Keratinocyte (primary cell): Measurements from ENCODE around the gene TPGS2. TPM values are rescaled to one million over a fixed set of nuclear protein-coding genes. Genes with fewer than 3 reads are reported as not detected.

Experiments used
- DNase-seq: peaks from one replicate; pipeline ENCODE4 v3.0.0-alpha.2; 2011; ENCODE audit warnings: low read depth, missing footprints, low spot score
- FAIRE-seq: peaks from 2 replicates; lab custom pipeline; 2011; peaks lifted over from hg19 to GRCh38; lab: Jason Lieb, UNC
- H2AFZ ChIP-seq: 2 replicates; pipeline ENCODE4 v1.6.0; 2012; ENCODE audit warnings: low read length, control low read depth, inconsistent platforms; ENCODE audit not compliant: control insufficient read depth
- H3K27ac ChIP-seq: 2 replicates; pipeline ENCODE4 v1.5.1; 2011; ENCODE audit warnings: low read length; ENCODE audit not compliant: control insufficient read depth, insufficient read depth
- H3K27me3 ChIP-seq: 3 replicates; pipeline ENCODE4 v1.6.0; 2011; ENCODE audit warnings: low read length; ENCODE audit not compliant: control insufficient read depth, insufficient read depth; ENCODE audit errors: extremely low read depth
- H3K36me3 ChIP-seq, 2 experiments: 2 replicates in 1 of 2; 3 replicates in 1 of 2; pipeline ENCODE4 v1.5.1; 2011; ENCODE audit warnings: low read length in 2 of 2, mild to moderate bottlenecking in 1 of 2; ENCODE audit not compliant: control insufficient read depth in 2 of 2, insufficient read depth in 2 of 2; ENCODE audit errors: extremely low read depth in 1 of 2
- H3K4me1 ChIP-seq: 3 replicates; pipeline ENCODE4 v1.5.1; 2011; ENCODE audit warnings: low read length; ENCODE audit not compliant: control insufficient read depth, insufficient read depth; ENCODE audit errors: extremely low read depth
- H3K4me2 ChIP-seq: 3 replicates; pipeline ENCODE4 v1.6.0; 2011; ENCODE audit warnings: low read depth, low read length; ENCODE audit not compliant: control insufficient read depth, insufficient read depth; ENCODE audit errors: extremely low read depth
- H3K4me3 ChIP-seq, 3 experiments: fragments of 200-600 bp in 1 of 3; sonication (generic) in 1 of 3; 2 replicates in 2 of 3; 3 replicates in 1 of 3; pipeline ENCODE4 v1.5.1; 2011 to 2016; ENCODE audit warnings: low read length in 3 of 3, mild to moderate bottlenecking in 3 of 3, control low read depth in 2 of 3, inconsistent platforms in 1 of 3, low read depth in 1 of 3, mixed read lengths in 1 of 3, mixed run types in 1 of 3, moderate library complexity in 1 of 3; ENCODE audit not compliant: control insufficient read depth in 2 of 3, insufficient read depth in 2 of 3; ENCODE audit errors: extremely low read depth in 1 of 3
- H3K79me2 ChIP-seq: 2 replicates; pipeline ENCODE4 v1.6.0; 2012; ENCODE audit warnings: low read length; ENCODE audit not compliant: control insufficient read depth, insufficient read depth
- H3K9ac ChIP-seq: 3 replicates; pipeline ENCODE4 v1.6.0; 2011; ENCODE audit warnings: low read length; ENCODE audit not compliant: control insufficient read depth, insufficient read depth; ENCODE audit errors: extremely low read depth
- H3K9me1 ChIP-seq: 3 replicates; pipeline ENCODE4 v1.6.0; 2011; ENCODE audit warnings: low read length; ENCODE audit not compliant: control insufficient read depth, insufficient read depth; ENCODE audit errors: extremely low read depth
- H3K9me3 ChIP-seq: 2 replicates; pipeline ENCODE4 v1.5.1; 2012; ENCODE audit warnings: low read depth, low read length; ENCODE audit not compliant: control insufficient read depth
- H4K20me1 ChIP-seq: 3 replicates; pipeline ENCODE4 v1.6.0; 2011; ENCODE audit warnings: low read length; ENCODE audit not compliant: control insufficient read depth, insufficient read depth; ENCODE audit errors: extremely low read depth
- EZH2 ChIP-seq: IDR thresholded peaks from one replicate; pipeline ENCODE4 v1.6.1; 2012; ENCODE audit warnings: inconsistent platforms, mild to moderate bottlenecking, low read length, moderate library complexity
- dilution Hi-C: fragments of 300-500 bp; cut with MboI; formaldehyde crosslinking; loops from one replicate; pipeline ENCODE4 v1.7.0; 2020; ENCODE audit warnings: low sequenced_read_pairs; ENCODE audit not compliant: extremely low pct_ligation_motif_present
- polyA plus RNA-seq, 5 experiments: library from polyadenylated mRNA; depleted of rRNA in 3 of 5; stranded (reverse) in 3 of 5; stranded (forward) in 1 of 5; unstranded in 1 of 5; fragments of >200 nt; gene quantifications; 1 replicate in 1 of 5; 2 replicates in 3 of 5; 3 replicates in 1 of 5; pipeline versions ENCODE4 v1.2.1 to v1.2.3, GENCODE V29; 2011 to 2012; ENCODE audit warnings: missing spikeins in 2 of 5, low read depth in 1 of 5, low replicate concordance in 1 of 5
- TF ChIP-seq, protein P1 (sequence below), 3 experiments: IDR thresholded peaks in 1 of 3; conservative IDR thresholded peaks in 1 of 3; optimal IDR thresholded peaks in 1 of 3; 2 replicates in 2 of 3; 3 replicates in 1 of 3; pipeline versions ENCODE3 to v1.5.1; 2011; ENCODE audit warnings: low read length in 3 of 3, mild to moderate bottlenecking in 3 of 3, moderate library complexity in 2 of 3, control low read depth in 1 of 3, inconsistent platforms in 1 of 3; ENCODE audit not compliant: insufficient read depth in 2 of 3; ENCODE audit errors: extremely low read depth in 1 of 3

The TPGS2 gene
- polyA plus RNA-seq, 1 donor (not counting 4 experiments of a cell fraction or from before 2014, with no cell fraction given) = 254 TPM

- dilution Hi-C loops = no loop called here
- no peak overlapping the region for H3K27ac ChIP-seq
- no peak overlapping the region for H2AFZ ChIP-seq
- H3K9me1 ChIP-seq = no peaks in the 10 kb centered on the region
- H3K36me3 ChIP-seq = no peaks in the 10 kb centered on the region
- no peaks in the 10 kb centered on the region for H4K20me1 ChIP-seq
- DNase-seq (no peak), FAIRE-seq (no peak)
- no peaks in the 10 kb centered on the region for H3K79me2 ChIP-seq
- H3K4me2 ChIP-seq = no peak overlapping the region
- H3K4me3 ChIP-seq = no peak overlapping the region
- no peaks in the 10 kb centered on the region for H3K4me1 ChIP-seq
- TF ChIP-seq EZH2 = no peak
- H3K27me3 ChIP-seq = no peaks in the 10 kb centered on the region
- H3K9ac ChIP-seq = no peak overlapping the region
- H3K9me3 ChIP-seq = no peaks in the 10 kb centered on the region
These were observed 28.0 kb upstream of the TPGS2 start for GRCh38 chr18:36856815-36857214.

DNA sequence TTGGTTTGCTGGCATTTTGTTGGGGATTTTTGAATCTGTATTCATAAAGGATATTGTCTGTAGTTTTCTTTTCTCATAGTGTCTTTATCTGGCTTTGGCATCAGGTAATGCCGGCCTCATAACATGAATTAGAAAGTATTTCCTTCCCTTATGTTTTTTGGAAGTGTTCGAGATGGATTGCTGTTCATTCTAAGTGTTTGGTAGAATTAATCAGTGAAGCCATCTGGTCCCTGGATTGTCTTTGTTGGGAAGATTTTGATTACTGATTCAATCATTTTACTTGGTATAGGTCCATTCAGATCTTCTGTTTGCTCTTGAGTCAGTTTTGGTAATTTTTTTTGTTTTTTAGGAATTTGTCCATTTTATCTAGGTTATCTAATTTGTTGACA lies 22.4 kb upstream of the TPGS2 start:
- TF ChIP-seq, protein P1, sequence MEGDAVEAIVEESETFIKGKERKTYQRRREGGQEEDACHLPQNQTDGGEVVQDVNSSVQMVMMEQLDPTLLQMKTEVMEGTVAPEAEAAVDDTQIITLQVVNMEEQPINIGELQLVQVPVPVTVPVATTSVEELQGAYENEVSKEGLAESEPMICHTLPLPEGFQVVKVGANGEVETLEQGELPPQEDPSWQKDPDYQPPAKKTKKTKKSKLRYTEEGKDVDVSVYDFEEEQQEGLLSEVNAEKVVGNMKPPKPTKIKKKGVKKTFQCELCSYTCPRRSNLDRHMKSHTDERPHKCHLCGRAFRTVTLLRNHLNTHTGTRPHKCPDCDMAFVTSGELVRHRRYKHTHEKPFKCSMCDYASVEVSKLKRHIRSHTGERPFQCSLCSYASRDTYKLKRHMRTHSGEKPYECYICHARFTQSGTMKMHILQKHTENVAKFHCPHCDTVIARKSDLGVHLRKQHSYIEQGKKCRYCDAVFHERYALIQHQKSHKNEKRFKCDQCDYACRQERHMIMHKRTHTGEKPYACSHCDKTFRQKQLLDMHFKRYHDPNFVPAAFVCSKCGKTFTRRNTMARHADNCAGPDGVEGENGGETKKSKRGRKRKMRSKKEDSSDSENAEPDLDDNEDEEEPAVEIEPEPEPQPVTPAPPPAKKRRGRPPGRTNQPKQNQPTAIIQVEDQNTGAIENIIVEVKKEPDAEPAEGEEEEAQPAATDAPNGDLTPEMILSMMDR (optimal IDR thresholded peaks at IDR 0.05 in 1 of 3, IDR thresholded peaks at IDR 0.05 in 1 of 3, conservative IDR thresholded peaks at IDR 0.05 in 1 of 3; ENCODE audit: extremely low read depth in 1 of 3, insufficient read depth in 2 of 3, low read length in 3 of 3) = no peak
- TF ChIP-seq EZH2 = no peak
- FAIRE-seq (no peak), DNase-seq (no peak)
- Histone ChIP-seq H3K9me3 (no peaks in the 10 kb centered on the region), H3K79me2 (no peaks in the 10 kb centered on the region), H3K4me2 (no peak overlapping the region), H3K9ac (no peak overlapping the region), H3K4me1 (peaks cover 8% of the 10 kb centered on the region), H3K9me1 (no peaks in the 10 kb centered on the region), H3K27ac (no peak overlapping the region), H3K36me3 (no peaks in the 10 kb centered on the region), H4K20me1 (no peaks in the 10 kb centered on the region), H2AFZ (no peak overlapping the region), H3K4me3 (no peak overlapping the region), H3K27me3 (no peaks in the 10 kb centered on the region)
- dilution Hi-C loops = no loop called here

GRCh38 chr18:36850527-36851201 lies 21.9 kb upstream of the TPGS2 start:
- dilution Hi-C loops = no loop called here
- H3K4me1 ChIP-seq = peaks cover 8% of the 10 kb centered on the region
- H3K9ac ChIP-seq = no peak overlapping the region
- DNase-seq (peak; percentile 36), FAIRE-seq (peak; percentile 99)
- H2AFZ ChIP-seq = no peak overlapping the region
- no peak overlapping the region for H3K4me2 ChIP-seq
- H3K9me1 ChIP-seq = no peaks in the 10 kb centered on the region
- H3K36me3 ChIP-seq = no peaks in the 10 kb centered on the region
- no peak overlapping the region for H3K4me3 ChIP-seq
- no peaks in the 10 kb centered on the region for H3K27me3 ChIP-seq
- no peak overlapping the region for H3K27ac ChIP-seq
- TF ChIP-seq EZH2 = no peak
- TF ChIP-seq, protein P1 (optimal IDR thresholded peaks at IDR 0.05 in 1 of 3, IDR thresholded peaks at IDR 0.05 in 1 of 3, conservative IDR thresholded peaks at IDR 0.05 in 1 of 3; ENCODE audit: extremely low read depth in 1 of 3, insufficient read depth in 2 of 3, low read length in 3 of 3) = no peak
- no peaks in the 10 kb centered on the region for H3K9me3 ChIP-seq
- no peaks in the 10 kb centered on the region for H3K79me2 ChIP-seq
- H4K20me1 ChIP-seq = no peaks in the 10 kb centered on the region
